Thyroid gland (tissue), 4 donors: ENCODE data around the gene LHFPL6. TPM values are rescaled to one million over a fixed set of nuclear protein-coding genes. Genes with fewer than 3 reads are reported as not detected.
A peak's percentile ranks its signal among the peaks of the same experiment; 100 is the strongest.

Experiments used
- DNase-seq, 2 donors: peaks; one replicate each; pipeline ENCODE4 v3.0.0-alpha.2; 2019
- H3K27ac ChIP-seq, 3 donors: fragments of 200-600 bp; sonication (generic); 1 replicate in 2 of 3; 2 replicates in 1 of 3; pipeline ENCODE4 v1.5.1; 2016 to 2019; ENCODE audit warnings: mild to moderate bottlenecking in 1 of 3, moderate library complexity in 1 of 3
- H3K27me3 ChIP-seq: fragments of 200-600 bp; sonication (generic); one replicate; pipeline ENCODE4 v1.5.1; 2019
- H3K36me3 ChIP-seq, 2 donors: fragments of 200-600 bp; sonication (generic); one replicate each; pipeline ENCODE4 v1.5.1; 2016 to 2019
- H3K4me1 ChIP-seq, 2 donors: fragments of 200-600 bp; sonication (generic); one replicate each; pipeline ENCODE4 v1.5.1; 2017 to 2019
- H3K4me3 ChIP-seq, 3 donors: fragments of 200-600 bp; sonication (generic); replicated peaks in 1 of 3; 1 replicate in 2 of 3; 2 replicates in 1 of 3; pipeline ENCODE4 v1.5.1; 2016; ENCODE audit warnings: mild to moderate bottlenecking in 1 of 3
- H3K9me3 ChIP-seq: fragments of 200-600 bp; sonication (generic); one replicate; pipeline ENCODE4 v1.5.1; 2017
- POLR2A ChIP-seq, 2 donors: fragments of 450-650 bp; IDR thresholded peaks; one replicate each; pipeline ENCODE4 v1.6.1; 2017; ENCODE audit warnings: antibody characterized with exemption in 2 of 2, mild to moderate bottlenecking in 2 of 2, moderate library complexity in 1 of 2
- WGBS, 2 donors: methylation state at CpG; one replicate each; pipeline ENCODE4 v1.1.5; 2017; 5-methylcytosine and 5-hydroxymethylcytosine counted together
- intact Hi-C: fragments of 100-400 bp; cut with DNase I; formaldehyde crosslinking; loops from one replicate; pipeline ENCODE4 v1.15.1; 2023
- total RNA-seq, 4 donors: library from RNA; depleted of rRNA; stranded (reverse); fragments of >200 nt; gene quantifications; one replicate each; pipeline ENCODE4 v1.2.3, GENCODE V29; 2016
- TF ChIP-seq, protein P1 (sequence below), 6 experiments: fragments of 200-600 bp in 3 of 6; fragments of 450-650 bp in 3 of 6; sonication (generic) in 3 of 6; IDR thresholded peaks; one replicate each; pipeline ENCODE4 v1.5.1; 2016 to 2019; ENCODE audit warnings: antibody characterized with exemption in 6 of 6, mild to moderate bottlenecking in 2 of 6, inconsistent platforms in 1 of 6, moderate library complexity in 1 of 6

The LHFPL6 gene
- total RNA-seq, 4 donors from 2014 or later: 23.6 to 86.3 (median 42.0) TPM

DNA sequence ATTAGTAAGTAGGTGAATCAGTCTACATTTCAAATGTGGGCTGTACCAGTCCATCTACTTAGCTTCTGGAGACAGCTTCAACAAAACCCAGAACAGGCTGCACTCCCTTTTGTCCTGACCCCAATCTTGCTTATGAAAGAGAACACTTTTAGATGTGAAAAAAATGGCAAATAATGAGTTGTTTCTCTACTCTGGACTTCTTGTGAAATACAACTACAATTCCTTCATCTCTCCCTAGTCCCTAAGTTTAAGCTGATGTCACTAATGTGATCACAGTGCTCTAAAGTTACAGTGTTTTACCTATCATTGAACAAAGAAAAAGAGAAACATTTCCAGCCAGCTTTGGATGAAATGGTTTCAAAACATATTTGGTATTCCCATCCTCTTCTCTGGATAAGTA is 183.9 kb downstream of the LHFPL6 start:
- TF ChIP-seq, protein P1, sequence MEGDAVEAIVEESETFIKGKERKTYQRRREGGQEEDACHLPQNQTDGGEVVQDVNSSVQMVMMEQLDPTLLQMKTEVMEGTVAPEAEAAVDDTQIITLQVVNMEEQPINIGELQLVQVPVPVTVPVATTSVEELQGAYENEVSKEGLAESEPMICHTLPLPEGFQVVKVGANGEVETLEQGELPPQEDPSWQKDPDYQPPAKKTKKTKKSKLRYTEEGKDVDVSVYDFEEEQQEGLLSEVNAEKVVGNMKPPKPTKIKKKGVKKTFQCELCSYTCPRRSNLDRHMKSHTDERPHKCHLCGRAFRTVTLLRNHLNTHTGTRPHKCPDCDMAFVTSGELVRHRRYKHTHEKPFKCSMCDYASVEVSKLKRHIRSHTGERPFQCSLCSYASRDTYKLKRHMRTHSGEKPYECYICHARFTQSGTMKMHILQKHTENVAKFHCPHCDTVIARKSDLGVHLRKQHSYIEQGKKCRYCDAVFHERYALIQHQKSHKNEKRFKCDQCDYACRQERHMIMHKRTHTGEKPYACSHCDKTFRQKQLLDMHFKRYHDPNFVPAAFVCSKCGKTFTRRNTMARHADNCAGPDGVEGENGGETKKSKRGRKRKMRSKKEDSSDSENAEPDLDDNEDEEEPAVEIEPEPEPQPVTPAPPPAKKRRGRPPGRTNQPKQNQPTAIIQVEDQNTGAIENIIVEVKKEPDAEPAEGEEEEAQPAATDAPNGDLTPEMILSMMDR (IDR thresholded peaks at IDR 0.05): no peak
- no peak for TF ChIP-seq POLR2A (IDR thresholded peaks at IDR 0.05)
- H3K36me3 ChIP-seq: no peaks in the 10 kb centered on the region
- DNase-seq: no peak
- no peaks in the 10 kb centered on the region for H3K9me3 ChIP-seq
- no peak overlapping the region for H3K4me3 ChIP-seq
- no peaks in the 10 kb centered on the region for H3K27me3 ChIP-seq
- peaks cover 0 to 5% of the 10 kb centered on the region in 2 donors for H3K4me1 ChIP-seq
- no peak overlapping the region for H3K27ac ChIP-seq
- intact Hi-C loops: no loop called here

DNA sequence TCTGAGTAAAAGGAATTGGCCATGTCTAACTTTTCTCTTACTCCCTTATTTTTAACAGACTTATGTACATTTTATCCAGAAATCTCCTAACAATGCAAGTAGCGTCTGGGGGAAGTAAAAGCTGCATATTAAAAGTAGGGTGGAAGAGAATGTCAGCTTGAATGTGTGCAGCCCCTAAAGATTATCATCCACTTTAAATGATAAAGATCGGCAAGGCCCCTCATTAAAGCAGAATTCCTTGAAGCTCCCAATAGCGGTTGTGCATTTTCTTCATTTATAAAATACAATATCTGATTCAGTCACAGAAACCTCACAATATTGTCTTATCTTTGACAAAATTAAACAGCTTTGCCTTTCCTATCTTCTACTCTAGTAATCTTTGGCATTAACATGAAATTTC is 184.6 kb downstream of the LHFPL6 start:
- no peaks in the 10 kb centered on the region for H3K9me3 ChIP-seq
- WGBS, 2 donors: 86 to 87% methylated on average over 3 of the region's 3 CpGs
- no peak overlapping the region for H3K27ac ChIP-seq
- H3K27me3 ChIP-seq: no peaks in the 10 kb centered on the region
- intact Hi-C loops: no loop called here
- no peak for DNase-seq
- peaks cover 0 to 5% of the 10 kb centered on the region in 2 donors for H3K4me1 ChIP-seq
- TF ChIP-seq, protein P1 (IDR thresholded peaks at IDR 0.05): no peak
- TF ChIP-seq POLR2A (IDR thresholded peaks at IDR 0.05): no peak
- no peaks in the 10 kb centered on the region for H3K36me3 ChIP-seq
- H3K4me3 ChIP-seq: no peak overlapping the region

DNA sequence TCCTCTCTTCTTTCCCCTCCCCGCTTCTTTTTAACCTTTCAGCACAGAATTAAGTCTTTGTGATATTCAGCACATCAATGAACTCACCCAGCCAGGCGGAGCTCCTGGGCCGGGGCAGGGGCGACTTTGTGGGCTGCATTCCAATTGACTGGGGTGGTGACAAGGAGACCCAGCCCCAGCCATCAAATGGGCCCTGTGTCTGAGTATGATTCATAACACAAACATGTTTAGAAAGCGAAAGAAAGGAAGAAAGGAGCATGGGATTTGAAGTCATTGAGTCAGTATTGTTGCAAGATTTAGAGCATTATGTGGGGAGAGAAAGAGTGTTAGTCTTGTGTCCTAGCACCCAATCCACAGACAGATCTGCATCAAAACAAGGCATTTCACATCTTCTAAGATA is 185.3 kb downstream of the LHFPL6 start:
- DNase-seq: no peak
- WGBS, 2 donors: 63 to 67% methylated on average over 5 of the region's 5 CpGs
- no peak overlapping the region for H3K4me3 ChIP-seq

DNA sequence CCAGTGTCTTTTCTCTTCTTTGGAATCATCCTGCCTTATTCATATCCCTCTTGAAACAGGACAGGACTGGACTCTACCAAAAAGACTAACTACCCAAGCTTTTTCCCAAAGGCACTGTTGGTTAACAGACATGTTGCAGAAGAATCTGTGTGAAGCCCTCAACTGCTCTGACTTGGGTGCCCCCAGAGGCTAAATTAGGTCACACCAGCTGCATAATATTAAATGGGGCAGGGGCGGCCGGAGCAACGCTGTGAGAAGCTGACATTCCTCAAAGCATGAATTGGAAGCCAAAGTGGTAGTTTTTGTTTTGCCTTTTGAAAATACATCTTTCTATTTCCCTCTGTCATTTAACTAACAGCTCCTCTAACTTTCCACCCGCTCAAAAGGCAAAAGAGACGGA is 185.9 kb downstream of the LHFPL6 start:
- H3K27ac ChIP-seq: no peak overlapping the region

More for the DNA sequence above, 185.3 kb downstream of the LHFPL6 start:
- Histone ChIP-seq H3K27me3 (no peaks in the 10 kb centered on the region), H3K36me3 (no peaks in the 10 kb centered on the region), H3K27ac (no peak overlapping the region), H3K4me1 (peaks cover 0 to 5% of the 10 kb centered on the region in 2 donors), H3K9me3 (no peaks in the 10 kb centered on the region)
- intact Hi-C loops: no loop called here
- TF ChIP-seq POLR2A (IDR thresholded peaks at IDR 0.05): no peak
- TF ChIP-seq, protein P1 (IDR thresholded peaks at IDR 0.05): no peak

DNA sequence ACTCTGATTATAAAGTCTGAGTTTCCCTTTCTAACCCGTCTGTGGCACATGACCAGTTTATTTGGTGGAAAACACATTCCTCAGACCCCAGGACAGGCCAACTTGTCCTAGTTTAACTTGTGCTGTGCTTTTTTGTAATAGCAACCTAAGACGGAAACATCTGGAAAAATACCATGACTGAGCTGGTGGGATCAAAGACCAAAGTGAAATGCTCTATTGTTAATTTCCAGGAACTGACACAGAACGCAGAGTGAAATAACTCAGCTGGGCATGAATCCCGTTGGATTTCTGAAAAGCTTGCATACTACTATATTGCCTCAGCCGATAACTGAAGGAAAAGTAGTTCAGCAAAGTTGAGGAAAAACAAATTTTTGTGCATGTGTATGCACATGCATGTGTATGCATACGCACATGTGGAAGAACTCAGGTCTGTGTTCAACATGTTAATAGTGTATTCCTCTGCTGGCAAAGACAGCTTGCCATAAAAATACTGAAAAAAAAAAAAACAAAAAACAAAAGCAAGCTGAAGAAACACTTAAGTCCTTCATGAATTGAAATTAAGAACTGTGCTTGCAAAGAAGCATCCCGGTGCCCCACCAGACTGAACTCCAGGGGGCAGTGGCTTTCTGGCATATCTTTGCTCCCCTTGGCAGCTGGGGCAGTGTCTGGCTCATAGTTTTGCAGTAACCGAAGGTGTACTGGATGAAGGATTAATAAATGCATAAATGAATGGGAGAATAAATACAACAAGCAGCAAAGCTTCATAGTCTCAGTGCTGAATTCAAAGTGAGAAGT is 187.8 kb downstream of the LHFPL6 start:
- Histone ChIP-seq H3K9me3 (no peaks in the 10 kb centered on the region), H3K4me1 (peaks cover 0 to 5% of the 10 kb centered on the region in 2 donors), H3K36me3 (no peaks in the 10 kb centered on the region), H3K4me3 (no peak overlapping the region), H3K27me3 (no peaks in the 10 kb centered on the region), H3K27ac (peak overlapping the region in 2 of 3 donors; percentile 29 to 37)
- 52 to 65% methylated on average over 8 of the region's 8 CpGs for WGBS, 2 donors
- TF ChIP-seq, protein P1 (IDR thresholded peaks at IDR 0.05): peak in 1 of 6 experiments; percentile 13
- no peak for TF ChIP-seq POLR2A (IDR thresholded peaks at IDR 0.05)
- DNase-seq: peak; percentile 3 to 24
- intact Hi-C loops: no loop called here

More for the DNA sequence above, 185.9 kb downstream of the LHFPL6 start:
- no peak for TF ChIP-seq POLR2A (IDR thresholded peaks at IDR 0.05)
- TF ChIP-seq, protein P1 (IDR thresholded peaks at IDR 0.05): no peak
- no peaks in the 10 kb centered on the region for H3K27me3 ChIP-seq
- intact Hi-C loops: no loop called here
- H3K9me3 ChIP-seq: no peaks in the 10 kb centered on the region
- peak in 1 of 2 donors; percentile 4 for DNase-seq
- peaks cover 0 to 5% of the 10 kb centered on the region in 2 donors for H3K4me1 ChIP-seq
- H3K36me3 ChIP-seq: no peaks in the 10 kb centered on the region
- H3K4me3 ChIP-seq: no peak overlapping the region
- 56 to 57% methylated on average over 5 of the region's 5 CpGs for WGBS, 2 donors
